IPS DF 4.7 (cell line): ENCODE data around the gene BCL11A.

Experiments
- DNase-seq: peaks from one replicate; pipeline ENCODE4 v3.0.0-alpha.2; 2013; ENCODE audit warnings: low spot score; ENCODE audit errors: extremely low read depth

BCL11A gene

GRCh38 chr2:60487174-60487573, 66.3 kb downstream of the BCL11A start:
- DNase-seq, result no peak

- no peak for DNase-seq
These were observed 66.9 kb downstream of the BCL11A start for GRCh38 chr2:60486551-60486950.

DNA sequence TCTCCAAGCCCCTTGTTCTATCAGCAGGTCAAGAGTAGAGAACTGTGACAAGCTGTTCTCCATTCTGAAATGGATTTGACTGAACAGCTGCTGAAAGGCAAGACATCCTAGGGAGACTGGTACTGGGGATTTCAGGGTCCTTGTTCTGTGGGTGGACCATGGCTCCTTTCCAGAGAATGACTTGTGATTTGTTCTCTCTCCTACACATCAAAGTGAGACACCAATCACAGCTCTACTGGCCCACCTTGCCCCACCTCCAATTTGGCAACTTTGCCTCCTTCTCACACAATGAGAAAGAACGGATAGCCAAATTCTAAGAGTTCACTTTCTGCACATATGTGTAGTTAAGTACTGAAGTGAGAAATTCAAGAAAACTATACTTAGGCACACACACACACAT, 67.4 kb downstream of the BCL11A start:
- no peak for DNase-seq

- no peak for DNase-seq
These were observed 67.9 kb downstream of the BCL11A start for GRCh38 chr2:60485550-60485949.

GRCh38 chr2:60485055-60485454, 68.4 kb downstream of the BCL11A start:
- no peak for DNase-seq

- no peak for DNase-seq
These were observed 69.3 kb downstream of the BCL11A start for GRCh38 chr2:60484133-60484645.

DNA sequence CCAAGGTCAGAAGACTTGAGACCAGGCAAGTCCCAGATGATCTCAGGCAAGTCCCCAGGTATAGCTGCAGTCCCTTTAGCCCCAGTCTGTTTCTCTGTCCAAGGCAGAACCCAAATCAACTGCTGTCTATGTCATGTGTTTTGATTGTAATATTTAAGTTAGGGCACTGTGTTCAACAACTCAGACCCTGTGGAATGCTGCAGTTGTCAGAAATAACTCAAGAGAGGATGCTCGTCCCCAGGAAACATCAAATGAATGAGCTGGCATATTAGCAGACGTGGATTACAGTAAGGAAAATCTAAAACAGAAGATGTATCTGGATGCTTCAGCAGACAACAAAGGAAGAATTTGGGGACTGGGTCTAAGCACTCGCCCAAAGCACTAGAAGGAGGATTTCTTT, 70.1 kb downstream of the BCL11A start:
- no peak for DNase-seq

DNA sequence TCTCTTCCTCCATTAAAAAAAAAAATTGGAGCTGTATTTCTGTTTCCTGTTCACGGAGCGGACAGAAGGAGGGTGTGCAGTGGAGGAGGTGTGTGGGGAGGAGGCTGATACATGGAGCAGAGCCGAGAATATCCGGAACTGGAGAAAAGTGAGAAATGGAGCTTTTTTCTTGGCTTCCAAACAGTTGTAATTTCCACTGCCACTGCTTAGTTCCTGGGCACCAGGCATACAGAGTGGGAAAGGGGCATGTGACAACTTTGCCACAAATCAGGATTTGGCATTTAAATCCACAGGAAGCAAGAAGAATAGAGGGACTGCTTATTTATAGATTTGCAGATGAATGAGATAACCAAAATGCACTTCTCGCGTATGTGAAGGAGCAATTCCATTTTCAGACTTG, 71.2 kb downstream of the BCL11A start:
- no peak for DNase-seq

DNA sequence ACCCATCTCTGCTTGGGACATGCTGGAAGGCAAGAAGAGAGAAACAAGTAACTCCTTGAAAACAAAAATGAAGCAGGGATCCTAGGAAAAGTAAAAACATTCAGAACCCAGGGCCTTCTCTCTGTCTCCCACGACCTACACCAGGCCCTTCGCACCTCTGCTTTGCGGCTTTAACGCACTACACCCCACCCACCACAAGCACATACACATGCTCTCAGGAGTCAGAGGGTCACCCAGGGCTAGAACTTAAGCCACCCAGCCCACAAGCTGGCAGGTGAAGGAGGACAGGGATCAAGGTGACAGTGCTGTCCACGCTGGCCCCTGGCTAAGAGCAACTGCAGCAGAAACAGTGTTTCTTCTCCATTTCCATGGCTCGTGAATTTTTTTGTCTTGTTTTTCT, 72.2 kb downstream of the BCL11A start:
- DNase-seq, result no peak

GRCh38 chr2:60480089-60480773, 73.2 kb downstream of the BCL11A start:
- DNase-seq, result no peak

DNA sequence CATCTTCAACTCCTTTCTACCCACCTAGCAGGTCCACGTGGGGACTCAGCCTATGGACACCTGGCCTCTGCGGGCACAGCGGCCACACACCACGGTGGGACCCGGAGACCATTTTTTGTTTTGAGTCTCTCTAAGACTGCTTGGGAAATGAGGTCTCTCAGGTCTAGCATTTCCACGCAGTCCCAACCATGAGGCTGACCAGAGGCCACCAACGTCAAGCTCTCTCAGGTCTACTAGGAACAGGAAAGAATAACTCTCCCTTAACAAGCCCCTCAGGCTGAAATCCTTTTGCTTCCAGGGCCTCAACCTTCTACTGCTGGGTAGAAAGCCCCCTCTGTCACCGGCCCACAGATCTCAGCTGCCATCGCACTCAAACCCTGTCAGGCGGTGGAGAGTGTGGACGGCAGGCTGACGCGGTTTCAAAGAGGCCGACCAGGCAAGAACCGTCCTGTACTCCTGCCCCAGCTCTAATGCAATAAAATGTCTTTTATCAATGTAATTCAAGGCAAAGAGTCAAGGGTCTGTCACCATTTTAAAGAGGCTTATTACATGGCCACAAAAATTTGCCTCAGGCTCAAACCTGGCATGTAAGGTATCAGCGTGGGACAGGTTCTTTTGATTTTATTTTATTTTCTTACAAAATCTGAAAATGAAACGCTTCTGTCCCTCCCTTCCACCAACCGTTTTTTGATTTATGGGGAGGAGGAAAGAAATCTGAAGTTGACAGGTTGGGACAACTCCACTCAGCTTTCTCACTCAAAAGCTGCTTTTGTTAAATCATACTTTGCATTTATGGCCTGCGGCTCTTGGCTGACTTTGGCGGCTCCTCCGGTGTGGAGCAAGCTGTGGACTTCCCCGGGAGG, 74.0 kb downstream of the BCL11A start:
- no peak for DNase-seq

DNA sequence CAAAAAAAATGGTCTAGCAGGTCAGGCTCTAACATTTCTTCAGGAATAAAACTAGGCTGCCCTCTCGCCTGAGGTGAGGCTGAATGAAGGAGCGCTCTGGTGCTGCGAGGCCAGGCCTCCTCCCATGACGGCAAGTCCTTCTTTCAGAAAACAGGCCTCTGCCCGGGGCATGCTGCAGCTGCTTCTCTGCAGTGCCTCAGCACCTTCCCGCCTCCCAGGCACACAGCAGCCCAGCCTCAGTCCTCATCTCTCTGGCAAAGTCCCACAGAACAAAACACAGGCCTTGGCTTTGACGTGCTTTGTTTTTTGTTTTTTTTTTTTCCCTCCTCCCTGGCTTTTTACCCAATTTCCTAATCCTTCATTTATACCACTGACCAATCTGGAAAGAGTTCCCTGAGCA, 74.8 kb downstream of the BCL11A start:
- no peak for DNase-seq

DNA sequence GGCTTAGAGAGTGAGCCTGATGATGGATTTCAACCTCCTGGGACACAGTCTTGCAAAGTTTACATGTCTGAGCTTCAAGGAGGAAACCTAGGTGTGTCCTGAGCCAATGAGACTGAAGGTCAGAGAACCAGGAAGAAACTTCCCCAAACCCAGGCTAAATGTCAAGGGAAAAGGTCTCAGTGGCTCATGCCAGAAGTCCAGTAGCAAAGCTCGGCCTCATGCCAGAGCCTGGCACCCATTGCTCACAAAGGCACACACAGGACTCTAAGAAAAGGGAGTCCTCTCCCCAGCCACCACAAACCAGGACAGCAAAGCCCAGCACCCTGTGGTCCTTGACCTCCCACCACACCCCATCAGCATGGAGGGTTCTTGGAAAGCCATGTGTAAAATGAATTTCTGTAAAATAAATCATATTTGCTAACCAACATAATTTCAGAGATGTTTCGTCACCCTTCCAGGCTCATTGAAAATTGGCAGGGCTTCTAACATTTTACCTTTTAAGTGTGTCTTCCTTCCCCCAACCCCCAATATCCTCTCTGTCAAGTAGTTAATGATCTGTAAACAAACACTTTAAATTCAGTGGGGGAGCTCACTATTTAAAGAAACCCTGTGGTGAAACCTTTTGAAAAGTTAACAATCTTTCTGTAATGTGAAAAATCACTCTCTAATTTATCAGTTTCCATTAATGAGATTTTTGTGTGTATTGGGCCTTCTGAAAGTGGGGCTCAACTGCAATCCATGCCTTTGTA, 77.1 kb downstream of the BCL11A start:
- DNase-seq, result no peak

- DNase-seq, result no peak
These were observed 78.2 kb downstream of the BCL11A start for GRCh38 chr2:60475123-60475830.

GRCh38 chr2:60474301-60474700, 79.2 kb downstream of the BCL11A start:
- no peak for DNase-seq

DNA sequence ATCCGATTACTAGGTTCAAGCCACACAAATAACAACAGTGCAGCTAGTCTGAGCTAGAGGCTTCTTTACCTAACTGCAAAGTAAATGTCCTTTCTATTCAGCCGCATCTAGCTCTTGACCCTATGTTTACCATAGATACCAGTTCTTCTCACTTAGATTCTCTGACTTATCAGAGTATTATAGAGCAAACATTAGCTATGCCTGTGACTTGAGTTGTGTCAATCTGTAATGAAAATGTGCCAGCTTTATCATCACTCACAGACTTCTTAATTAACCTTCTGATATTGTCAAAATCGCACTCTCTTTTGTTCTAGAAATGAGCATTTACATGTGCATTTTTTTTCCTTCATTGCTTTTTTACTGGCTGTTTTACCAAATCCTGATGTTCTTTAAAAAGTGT, 79.9 kb downstream of the BCL11A start:
- no peak for DNase-seq

DNA sequence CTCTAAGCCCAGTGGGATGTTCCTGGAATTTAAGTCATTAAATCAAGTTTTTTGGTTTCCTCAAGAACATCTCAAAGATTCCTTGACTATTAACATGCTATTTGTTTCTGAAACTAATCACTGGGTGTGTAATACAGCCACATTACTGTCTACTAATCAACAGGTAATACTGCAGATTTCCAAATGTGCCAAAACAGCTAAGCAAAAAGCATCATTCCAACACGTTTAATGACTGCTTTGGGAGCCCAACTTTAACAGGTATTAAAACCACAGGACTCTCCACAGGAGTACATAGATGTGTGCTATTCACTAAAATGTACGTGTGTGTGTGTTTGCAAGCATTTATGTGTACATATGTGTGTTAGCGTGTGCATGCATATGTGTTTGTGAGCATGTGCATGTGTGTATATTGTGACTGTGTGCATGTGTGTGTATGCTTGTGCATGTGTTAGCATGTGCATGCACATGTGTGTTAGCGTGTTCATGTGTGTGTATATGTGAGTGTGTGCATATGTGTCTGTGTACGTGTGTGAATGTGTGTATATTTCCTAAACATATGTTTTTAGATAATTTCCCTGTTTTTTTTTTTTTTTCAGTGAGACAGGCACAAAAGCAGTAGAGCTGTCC, 80.7 kb downstream of the BCL11A start:
- no peak for DNase-seq

- no peak for DNase-seq
These were observed 81.4 kb downstream of the BCL11A start for GRCh38 chr2:60472041-60472440.

DNA sequence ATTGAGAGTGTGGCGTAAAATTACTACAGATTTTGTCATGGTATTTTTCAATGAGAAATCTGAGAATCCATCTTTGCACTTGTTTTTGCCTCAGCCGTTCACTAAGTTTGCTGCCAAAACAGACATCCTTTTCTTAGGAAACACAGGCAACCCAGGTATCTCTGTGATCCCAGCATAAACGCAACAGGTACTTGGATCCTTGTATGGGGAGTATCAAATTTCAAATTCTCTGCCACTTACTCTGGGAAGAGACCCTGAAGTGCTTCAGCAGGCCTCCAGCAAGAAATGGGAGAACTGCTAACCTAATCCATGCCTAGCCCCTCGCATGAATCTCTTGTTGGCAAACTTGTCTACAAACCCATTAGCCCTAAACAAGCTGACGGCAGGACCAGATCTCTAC, 83.1 kb downstream of the BCL11A start:
- no peak for DNase-seq

DNA sequence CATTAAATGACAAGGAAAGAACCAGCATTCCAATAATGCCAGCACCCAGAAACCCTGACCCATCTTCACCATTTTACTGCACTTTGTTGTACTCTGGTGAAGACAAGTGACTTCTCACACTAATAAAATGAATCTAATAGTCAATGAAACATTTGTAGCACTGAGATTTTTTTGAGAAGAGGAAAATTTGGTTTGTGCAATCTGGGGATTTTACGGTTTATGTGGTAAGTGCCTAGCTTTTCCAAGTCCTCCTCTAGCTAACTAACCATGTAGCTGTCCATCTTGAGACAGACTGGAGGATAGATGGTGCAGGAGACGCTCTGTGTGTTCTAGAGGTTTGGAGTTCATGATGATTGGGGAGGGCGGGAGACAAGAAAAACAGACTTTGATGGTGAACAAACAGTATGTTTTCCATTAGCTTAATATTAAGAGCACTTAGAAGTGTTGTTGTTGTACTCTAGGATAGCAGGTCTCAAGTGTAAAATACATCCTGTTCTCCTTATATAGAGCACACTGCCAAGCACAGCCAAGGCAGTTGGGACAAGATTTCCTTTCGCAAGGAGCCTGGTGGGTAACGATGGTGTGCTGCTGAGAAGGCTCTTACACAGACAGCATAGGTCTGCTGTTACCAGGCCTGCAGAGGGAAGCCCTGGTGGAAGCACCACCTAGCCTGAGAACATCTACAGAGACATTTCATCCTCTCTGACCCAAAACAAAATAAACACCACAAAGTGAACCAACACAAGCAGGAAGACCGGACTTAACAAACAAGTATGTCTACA, 83.7 kb downstream of the BCL11A start:
- no peak for DNase-seq
